Vagina (tissue), 2 donors: ENCODE measurements around the gene MON1B. TPM values are rescaled to one million over a fixed set of nuclear protein-coding genes. Genes with fewer than 3 reads are reported as not detected.
A peak's percentile ranks its signal among the peaks of the same experiment; 100 is the strongest.

Experiments used
- DNase-seq, 2 donors: peaks; one replicate each; pipeline ENCODE4 v3.0.0-alpha.2; 2017; ENCODE audit errors: extremely low spot score in 2 of 2
- H3K27ac ChIP-seq: fragments of 200-600 bp; sonication (generic); one replicate; pipeline ENCODE4 v1.5.1; 2019
- H3K27me3 ChIP-seq: fragments of 200-600 bp; sonication (generic); one replicate; pipeline ENCODE4 v1.5.1; 2019
- H3K36me3 ChIP-seq, 2 donors: fragments of 200-600 bp; sonication (generic); one replicate each; pipeline ENCODE4 v1.5.1; 2017 to 2019
- H3K4me1 ChIP-seq: fragments of 200-600 bp; sonication (generic); one replicate; pipeline ENCODE4 v1.5.1; 2019
- H3K4me3 ChIP-seq, 2 donors: fragments of 200-600 bp; sonication (generic); 1 replicate in 1 of 2; 2 replicates in 1 of 2; pipeline ENCODE4 v1.5.1; 2016 to 2019
- H3K9me3 ChIP-seq: fragments of 200-600 bp; sonication (generic); one replicate; pipeline ENCODE4 v1.5.1; 2019
- CTCF ChIP-seq, 3 experiments: fragments of 450-650 bp in 2 of 3; fragments of 200-600 bp in 1 of 3; sonication (generic) in 1 of 3; IDR thresholded peaks; one replicate each; pipeline ENCODE4 v1.5.1; 2017 to 2019; ENCODE audit warnings: antibody characterized with exemption in 3 of 3, mild to moderate bottlenecking in 2 of 3, moderate library complexity in 2 of 3
- POLR2A ChIP-seq, 2 donors: fragments of 450-650 bp; IDR thresholded peaks; one replicate each; pipeline ENCODE4 v1.6.1; 2017; ENCODE audit warnings: antibody characterized with exemption in 2 of 2, mild to moderate bottlenecking in 2 of 2, moderate library complexity in 2 of 2
- POLR2AphosphoS5 ChIP-seq, 2 donors: sonication (generic); formaldehyde crosslinking; IDR thresholded peaks; one replicate each; pipeline ENCODE4 v1.9.0; 2017; ENCODE audit warnings: antibody characterized with exemption in 2 of 2, mild to moderate bottlenecking in 2 of 2, low read depth in 1 of 2; ENCODE audit not compliant: insufficient read depth in 1 of 2
- intact Hi-C: fragments of 100-400 bp; cut with DNase I; formaldehyde crosslinking; loops from one replicate; pipeline ENCODE4 v1.15.1; 2023
- total RNA-seq: library from RNA; depleted of rRNA; stranded (reverse); fragments of >200 nt; gene quantifications from one replicate; pipeline ENCODE4 v1.2.3, GENCODE V29; 2016

Gene MON1B
- total RNA-seq: 28.2 TPM

- peak in 1 of 2 donors; percentile 67 for TF ChIP-seq POLR2A (IDR thresholded peaks at IDR 0.05)
- TF ChIP-seq CTCF (IDR thresholded peaks at IDR 0.05): peak in 2 of 3 experiments; percentile 2 to 12
- TF ChIP-seq POLR2AphosphoS5 (IDR thresholded peaks at IDR 0.05; ENCODE audit: insufficient read depth in 1 of 2, low read depth in 1 of 2): peak; percentile 68 to 93
- H3K4me1 ChIP-seq: peaks cover 17% of the 10 kb centered on the region
- H3K4me3 ChIP-seq: peak within 1 kb of the TSS; percentile 77 to 90
- no peaks in the 10 kb centered on the region for H3K27me3 ChIP-seq
- intact Hi-C loops: no loop called here
- peaks cover 0 to 25% of the 10 kb centered on the region in 2 donors for H3K36me3 ChIP-seq
- no peaks in the 10 kb centered on the region for H3K9me3 ChIP-seq
- peak in 1 of 2 donors; percentile 99 for DNase-seq
- peak within 1 kb of the TSS; percentile 90 for H3K27ac ChIP-seq
Observed at GRCh38 chr16:77190478-77191258, at the start of gene MON1B. TSS of gene MON1B (plus strand) at chr16:77191190. CDS start at chr16:77191486, 296 bp downstream.

- no peaks in the 10 kb centered on the region for H3K36me3 ChIP-seq
- no peak overlapping the region for H3K27ac ChIP-seq
- H3K4me1 ChIP-seq: no peaks in the 10 kb centered on the region
- no peak overlapping the region for H3K4me3 ChIP-seq
- no peak for DNase-seq
- no peaks in the 10 kb centered on the region for H3K27me3 ChIP-seq
- no peaks in the 10 kb centered on the region for H3K9me3 ChIP-seq
- intact Hi-C loops: no loop called here
- no peak for TF ChIP-seq POLR2AphosphoS5 (IDR thresholded peaks at IDR 0.05; ENCODE audit: insufficient read depth in 1 of 2, low read depth in 1 of 2)
Observed at GRCh38 chr16:77143364-77143763, 47.6 kb upstream of the MON1B start.

- intact Hi-C loops: no loop called here
- Histone ChIP-seq H3K27ac (no peak overlapping the region), H3K9me3 (no peaks in the 10 kb centered on the region), H3K27me3 (no peaks in the 10 kb centered on the region), H3K4me3 (no peak overlapping the region), H3K4me1 (no peaks in the 10 kb centered on the region), H3K36me3 (no peaks in the 10 kb centered on the region)
- no peak for TF ChIP-seq POLR2AphosphoS5 (IDR thresholded peaks at IDR 0.05; ENCODE audit: insufficient read depth in 1 of 2, low read depth in 1 of 2)
- no peak for TF ChIP-seq CTCF (IDR thresholded peaks at IDR 0.05)
- TF ChIP-seq POLR2A (IDR thresholded peaks at IDR 0.05): no peak
- DNase-seq: no peak
Observed at GRCh38 chr16:77148121-77148520, 42.9 kb upstream of the MON1B start.

GRCh38 chr16:77157346-77158058 is 33.5 kb upstream of the MON1B start:
- no peak for TF ChIP-seq POLR2AphosphoS5 (IDR thresholded peaks at IDR 0.05; ENCODE audit: insufficient read depth in 1 of 2, low read depth in 1 of 2)
- TF ChIP-seq POLR2A (IDR thresholded peaks at IDR 0.05): no peak
- no peak for TF ChIP-seq CTCF (IDR thresholded peaks at IDR 0.05)

GRCh38 chr16:77158293-77158692 is 32.7 kb upstream of the MON1B start:
- no peak for DNase-seq
- Histone ChIP-seq H3K9me3 (no peaks in the 10 kb centered on the region), H3K4me3 (no peak overlapping the region), H3K27ac (no peak overlapping the region), H3K36me3 (no peaks in the 10 kb centered on the region), H3K27me3 (no peaks in the 10 kb centered on the region), H3K4me1 (no peaks in the 10 kb centered on the region)
- no peak for TF ChIP-seq POLR2A (IDR thresholded peaks at IDR 0.05)
- TF ChIP-seq CTCF (IDR thresholded peaks at IDR 0.05): no peak
- TF ChIP-seq POLR2AphosphoS5 (IDR thresholded peaks at IDR 0.05; ENCODE audit: insufficient read depth in 1 of 2, low read depth in 1 of 2): no peak
- intact Hi-C loops: no loop called here

More at GRCh38 chr16:77157346-77158058, 33.5 kb upstream of the MON1B start:
- no peaks in the 10 kb centered on the region for H3K36me3 ChIP-seq
- no peak for DNase-seq
- no peaks in the 10 kb centered on the region for H3K27me3 ChIP-seq
- no peaks in the 10 kb centered on the region for H3K4me1 ChIP-seq
- H3K9me3 ChIP-seq: no peaks in the 10 kb centered on the region
- intact Hi-C loops: no loop called here
- H3K4me3 ChIP-seq: no peak overlapping the region
- no peak overlapping the region for H3K27ac ChIP-seq
